ENCODE measurements around the gene DNAJA3. TPM values are rescaled to one million over a fixed set of nuclear protein-coding genes. Genes with fewer than 3 reads are reported as not detected.

The DNAJA3 gene
- total and polyA plus RNA-seq, 9 of the 15 experiments (the other 6 are each of a cell fraction or from before 2014, with no cell fraction given) = 8.1 to 105 (median 79.0) TPM

GRCh38 chr16:4452674-4453073 lies 27.0 kb downstream of the DNAJA3 start:
- Histone ChIP-seq H3K9ac (ENCODE audit: insufficient read depth in 1 of 2, low read depth in 2 of 2, low read length in 2 of 2) (no peak overlapping the region), H3K4me1 (replicated peaks in 1 of 2; ENCODE audit: control insufficient read depth in 2 of 2, insufficient read depth in 2 of 2, low read length in 2 of 2) (peaks cover 0 to 6% of the 10 kb centered on the region in 2 experiments; a peak in 1 of 5 replicates), H3K36me3 (ENCODE audit: control insufficient read depth, insufficient read depth, low read length) (peaks cover 92% of the 10 kb centered on the region; the same call in 2 of the 3 replicates), H3K9me1 (ENCODE audit: control insufficient read depth, insufficient read depth, low read length) (no peaks in the 10 kb centered on the region), H3K79me2 (ENCODE audit: control insufficient read depth, insufficient read depth, low read length) (no peaks in the 10 kb centered on the region), H3K4me3 (no peak overlapping the region), H2AFZ (ENCODE audit: low read depth, low read length) (no peak overlapping the region), H3K9me3 (replicated peaks; ENCODE audit: control insufficient read depth, insufficient read depth, low read depth, low read length) (no peaks in the 10 kb centered on the region), H4K20me1 (replicated peaks; ENCODE audit: control insufficient read depth, insufficient read depth, low read length) (no peaks in the 10 kb centered on the region), H3K4me2 (ENCODE audit: insufficient read depth, low read length) (no peak overlapping the region), H3K27ac (ENCODE audit: extremely low read depth, low read depth, low read length) (no peak overlapping the region; the same call in 2 of the 3 replicates), H3K27me3 (ENCODE audit: control insufficient read depth in 2 of 2, insufficient read depth in 2 of 2, low read length in 2 of 2) (no peaks in the 10 kb centered on the region)
- ChIA-PET POLR2A (interaction anchor here (0.7 to 4.0 kb wide), 4 partner anchors 9 to 460 kb away, joined by 3 to 31 read pairs (median 4); no protein-coding TSS in a partner anchor), CTCF (ENCODE audit: low intra/inter-chr PET ratio) (no interaction called here)
- in situ Hi-C loops (cut with MboI) = no loop called here
- BruUV-seq (replicated peaks) = no TSS peak
- no peak for TF ChIP-seq ZNF511 (CRISPR knock-in tag; IDR thresholded peaks at IDR 0.05)
- no peak for TF ChIP-seq CTCF (IDR thresholded peaks at IDR 0.05 in 2 of 3, conservative IDR thresholded peaks at IDR 0.05 in 1 of 3; ENCODE audit: insufficient read depth in 2 of 3, low read depth in 1 of 3, low read length in 3 of 3)
- no peak for TF ChIP-seq CCNT2 (IDR thresholded peaks at IDR 0.05; ENCODE audit: borderline replicate concordance, extremely low read depth, insufficient read length, low read depth, low read length)
- TF ChIP-seq IRF9 (tag; IDR thresholded peaks at IDR 0.05) = no peak
- TF ChIP-seq ZNF696 (CRISPR knock-in tag; conservative IDR thresholded peaks at IDR 0.05) = no peak
- TF ChIP-seq NONO (IDR thresholded peaks at IDR 0.05; ENCODE audit: low read depth in 2 of 2, low read length in 1 of 2) = no peak
- FAIRE-seq (no peak), DNase-seq (ENCODE audit: extremely low read depth in 1 of 4, low spot score in 3 of 4) (no peak), ATAC-seq (no peak)
- intact Hi-C loops (cut with micrococcal nuclease) = no loop called here
- 90% methylated on average over 5 of the region's 5 CpGs for WGBS (ENCODE audit: insufficient coverage, low coverage, missing lambda C conversion rate)
